Measurements from ENCODE around the gene PGBD5. TPM values are rescaled to one million over a fixed set of nuclear protein-coding genes. Genes with fewer than 3 reads are reported as not detected.

The PGBD5 gene
- total and polyA plus RNA-seq, 9 of the 15 experiments (the other 6 are each of a cell fraction or from before 2014, with no cell fraction given): under 0.01 to 0.40 (median 0.10) TPM; not detected in 3

DNA sequence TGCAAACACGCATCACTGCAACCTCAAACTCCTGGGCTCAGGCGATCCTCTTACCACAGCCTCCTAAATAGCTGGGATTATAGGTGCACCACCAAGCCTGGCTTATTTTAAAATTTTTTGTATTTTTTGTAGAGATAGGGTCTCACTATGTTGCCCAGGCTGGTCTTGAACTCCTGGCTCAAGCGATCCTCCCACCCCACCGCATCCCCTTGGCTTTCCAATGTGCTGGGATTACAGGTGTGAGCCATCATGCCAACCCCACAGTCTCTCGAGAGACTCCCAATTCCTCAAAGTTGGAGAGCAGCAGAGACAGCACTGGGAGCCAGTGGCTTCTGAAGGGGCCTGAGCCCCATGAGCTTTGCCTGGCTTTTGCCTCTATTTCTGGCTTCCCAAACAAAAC is 42.7 kb downstream of the PGBD5 start:
- BruUV-seq (replicated peaks): no TSS peak

More for the DNA sequence above, 42.7 kb downstream of the PGBD5 start:
- Histone ChIP-seq H4K20me1 (replicated peaks; ENCODE audit: control insufficient read depth, insufficient read depth, low read length) (no peaks in the 10 kb centered on the region; the same call in 1 of the 2 replicates), H3K27me3 (ENCODE audit: control insufficient read depth in 2 of 2, insufficient read depth in 2 of 2, low read length in 2 of 2) (peaks cover 6 to 24% of the 10 kb centered on the region in 2 experiments), H3K4me1 (replicated peaks in 1 of 2; ENCODE audit: control insufficient read depth in 2 of 2, insufficient read depth in 2 of 2, low read length in 2 of 2) (no peaks in the 10 kb centered on the region), H3K4me2 (ENCODE audit: insufficient read depth, low read length) (no peak overlapping the region), H3K36me3 (ENCODE audit: control insufficient read depth, insufficient read depth, low read length) (no peaks in the 10 kb centered on the region), H3K4me3 (no peak overlapping the region), H2AFZ (ENCODE audit: low read depth, low read length) (no peak overlapping the region), H3K9me3 (replicated peaks; ENCODE audit: control insufficient read depth, insufficient read depth, low read depth, low read length) (0 out of 2 replicates have a peak, but pooled peaks cover 3% of the 10 kb centered on the region), H3K9ac (ENCODE audit: insufficient read depth in 1 of 2, low read depth in 2 of 2, low read length in 2 of 2) (no peak overlapping the region), H3K79me2 (ENCODE audit: control insufficient read depth, insufficient read depth, low read length) (no peaks in the 10 kb centered on the region), H3K27ac (ENCODE audit: extremely low read depth, low read depth, low read length) (no peak overlapping the region), H3K9me1 (ENCODE audit: control insufficient read depth, insufficient read depth, low read length) (no peaks in the 10 kb centered on the region)
- WGBS (ENCODE audit: insufficient coverage, low coverage, missing lambda C conversion rate): 0% methylated on average over 5 of the region's 5 CpGs
- intact Hi-C loops (cut with micrococcal nuclease) (no loop called here), in situ Hi-C loops (cut with MboI) (no loop called here)
- ATAC-seq (no peak), DNase-seq (ENCODE audit: extremely low read depth in 1 of 4, low spot score in 3 of 4) (no peak), FAIRE-seq (no peak)
- CTCF ChIA-PET (ENCODE audit: low intra/inter-chr PET ratio): no interaction called here
- POLR2A ChIA-PET: no interaction called here
- TF ChIP-seq SUPT5H (IDR thresholded peaks at IDR 0.05): no peak
- TF ChIP-seq ZSCAN29 (IDR thresholded peaks at IDR 0.05): no peak
- TF ChIP-seq GMEB1 (CRISPR knock-in tag; IDR thresholded peaks at IDR 0.05): no peak
- TF ChIP-seq BRCA1 (IDR thresholded peaks at IDR 0.05): no peak
- TF ChIP-seq BRCA1 (CRISPR knock-in tag; IDR thresholded peaks at IDR 0.05): no peak
- no peak for TF ChIP-seq SLC30A9 (CRISPR knock-in tag; IDR thresholded peaks at IDR 0.05)
- no peak for TF ChIP-seq TAL1 (IDR thresholded peaks at IDR 0.05)
- no peak for TF ChIP-seq TGIF2 (CRISPR knock-in tag; IDR thresholded peaks at IDR 0.05)
- no peak for TF ChIP-seq ZNF561 (CRISPR knock-in tag; conservative IDR thresholded peaks at IDR 0.05)
- TF ChIP-seq, protein P1, sequence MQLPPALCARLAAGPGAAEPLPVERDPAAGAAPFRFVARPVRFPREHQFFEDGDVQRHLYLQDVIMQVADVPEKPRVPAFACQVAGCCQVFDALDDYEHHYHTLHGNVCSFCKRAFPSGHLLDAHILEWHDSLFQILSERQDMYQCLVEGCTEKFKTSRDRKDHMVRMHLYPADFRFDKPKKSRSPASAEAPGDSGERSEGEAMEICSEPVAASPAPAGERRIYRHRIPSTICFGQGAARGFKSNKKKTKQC (CRISPR knock-in tag; IDR thresholded peaks at IDR 0.05): no peak
- TF ChIP-seq, protein P2, sequence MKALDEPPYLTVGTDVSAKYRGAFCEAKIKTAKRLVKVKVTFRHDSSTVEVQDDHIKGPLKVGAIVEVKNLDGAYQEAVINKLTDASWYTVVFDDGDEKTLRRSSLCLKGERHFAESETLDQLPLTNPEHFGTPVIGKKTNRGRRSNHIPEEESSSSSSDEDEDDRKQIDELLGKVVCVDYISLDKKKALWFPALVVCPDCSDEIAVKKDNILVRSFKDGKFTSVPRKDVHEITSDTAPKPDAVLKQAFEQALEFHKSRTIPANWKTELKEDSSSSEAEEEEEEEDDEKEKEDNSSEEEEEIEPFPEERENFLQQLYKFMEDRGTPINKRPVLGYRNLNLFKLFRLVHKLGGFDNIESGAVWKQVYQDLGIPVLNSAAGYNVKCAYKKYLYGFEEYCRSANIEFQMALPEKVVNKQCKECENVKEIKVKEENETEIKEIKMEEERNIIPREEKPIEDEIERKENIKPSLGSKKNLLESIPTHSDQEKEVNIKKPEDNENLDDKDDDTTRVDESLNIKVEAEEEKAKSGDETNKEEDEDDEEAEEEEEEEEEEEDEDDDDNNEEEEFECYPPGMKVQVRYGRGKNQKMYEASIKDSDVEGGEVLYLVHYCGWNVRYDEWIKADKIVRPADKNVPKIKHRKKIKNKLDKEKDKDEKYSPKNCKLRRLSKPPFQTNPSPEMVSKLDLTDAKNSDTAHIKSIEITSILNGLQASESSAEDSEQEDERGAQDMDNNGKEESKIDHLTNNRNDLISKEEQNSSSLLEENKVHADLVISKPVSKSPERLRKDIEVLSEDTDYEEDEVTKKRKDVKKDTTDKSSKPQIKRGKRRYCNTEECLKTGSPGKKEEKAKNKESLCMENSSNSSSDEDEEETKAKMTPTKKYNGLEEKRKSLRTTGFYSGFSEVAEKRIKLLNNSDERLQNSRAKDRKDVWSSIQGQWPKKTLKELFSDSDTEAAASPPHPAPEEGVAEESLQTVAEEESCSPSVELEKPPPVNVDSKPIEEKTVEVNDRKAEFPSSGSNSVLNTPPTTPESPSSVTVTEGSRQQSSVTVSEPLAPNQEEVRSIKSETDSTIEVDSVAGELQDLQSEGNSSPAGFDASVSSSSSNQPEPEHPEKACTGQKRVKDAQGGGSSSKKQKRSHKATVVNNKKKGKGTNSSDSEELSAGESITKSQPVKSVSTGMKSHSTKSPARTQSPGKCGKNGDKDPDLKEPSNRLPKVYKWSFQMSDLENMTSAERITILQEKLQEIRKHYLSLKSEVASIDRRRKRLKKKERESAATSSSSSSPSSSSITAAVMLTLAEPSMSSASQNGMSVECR (CRISPR knock-in tag; IDR thresholded peaks at IDR 0.05): no peak
- no peak for TF ChIP-seq MAZ (CRISPR knock-in tag; conservative IDR thresholded peaks at IDR 0.05 in 1 of 2, IDR thresholded peaks at IDR 0.05 in 1 of 2)
- TF ChIP-seq TFAM (CRISPR knock-in tag; conservative IDR thresholded peaks at IDR 0.05): no peak
- TF ChIP-seq FOXJ2 (tag; IDR thresholded peaks at IDR 0.05): no peak
- no peak for TF ChIP-seq RCOR1 (IDR thresholded peaks at IDR 0.05; ENCODE audit: borderline replicate concordance in 1 of 2, low read depth in 2 of 2, low read length in 2 of 2)
- no peak for TF ChIP-seq NELFE (IDR thresholded peaks at IDR 0.05; ENCODE audit: insufficient read depth, insufficient read length)

Data from K562 (cell line).